HG03565 (cell line): ENCODE data around the gene SLC35E3.

Source experiments
- ATAC-seq: cut with Tn5 transposase; IDR thresholded peaks from one replicate; pipeline ENCODE4 v1.9.1; 2021; ENCODE audit warnings: mild to moderate bottlenecking, moderate library complexity; ENCODE audit not compliant: unreplicated experiment

Gene SLC35E3

GRCh38 chr12:68769941-68770340, 24.0 kb downstream of the SLC35E3 start:
- no peak for ATAC-seq

GRCh38 chr12:68771223-68771925, 25.4 kb downstream of the SLC35E3 start:
- no peak for ATAC-seq

- no peak for ATAC-seq
Observed at GRCh38 chr12:68772714-68773113, 26.7 kb downstream of the SLC35E3 start.

GRCh38 chr12:68773582-68773981, 27.6 kb downstream of the SLC35E3 start:
- no peak for ATAC-seq

GRCh38 chr12:68775121-68775630, 29.2 kb downstream of the SLC35E3 start:
- no peak for ATAC-seq

GRCh38 chr12:68776976-68777610, 31.1 kb downstream of the SLC35E3 start:
- ATAC-seq: no peak

GRCh38 chr12:68779280-68779679, 33.3 kb downstream of the SLC35E3 start:
- ATAC-seq: no peak

GRCh38 chr12:68780731-68781130, 34.8 kb downstream of the SLC35E3 start:
- no peak for ATAC-seq

GRCh38 chr12:68781728-68782127, 35.8 kb downstream of the SLC35E3 start:
- ATAC-seq: no peak

- no peak for ATAC-seq
Observed at GRCh38 chr12:68784015-68784414, 38.0 kb downstream of the SLC35E3 start.

GRCh38 chr12:68785358-68785757, 39.4 kb downstream of the SLC35E3 start:
- no peak for ATAC-seq

GRCh38 chr12:68785823-68786222, 39.8 kb downstream of the SLC35E3 start:
- ATAC-seq: no peak

GRCh38 chr12:68786929-68787328, 41.0 kb downstream of the SLC35E3 start:
- no peak for ATAC-seq

- no peak for ATAC-seq
Observed at GRCh38 chr12:68788554-68789143, 42.7 kb downstream of the SLC35E3 start.

- ATAC-seq: no peak
Observed at GRCh38 chr12:68789144-68789878, 43.3 kb downstream of the SLC35E3 start.

- ATAC-seq: no peak
Observed at GRCh38 chr12:68790081-68790951, 44.3 kb downstream of the SLC35E3 start.

- no peak for ATAC-seq
Observed at GRCh38 chr12:68790952-68791234, 44.9 kb downstream of the SLC35E3 start.

GRCh38 chr12:68791897-68792481, 46.0 kb downstream of the SLC35E3 start:
- ATAC-seq: no peak

GRCh38 chr12:68792952-68793351, 47.0 kb downstream of the SLC35E3 start:
- ATAC-seq: peak; percentile 85

- no peak for ATAC-seq
Observed at GRCh38 chr12:68793436-68793835, 47.5 kb downstream of the SLC35E3 start.
